ENCODE measurements around the gene CIDEB. TPM values are rescaled to one million over a fixed set of nuclear protein-coding genes. Genes with fewer than 3 reads are reported as not detected.
A peak's percentile ranks its signal among the peaks of the same experiment; 100 is the strongest.

CIDEB gene
- total and polyA plus RNA-seq, 4 donors = 4.9 to 14.8 (median 7.1) TPM

DNA sequence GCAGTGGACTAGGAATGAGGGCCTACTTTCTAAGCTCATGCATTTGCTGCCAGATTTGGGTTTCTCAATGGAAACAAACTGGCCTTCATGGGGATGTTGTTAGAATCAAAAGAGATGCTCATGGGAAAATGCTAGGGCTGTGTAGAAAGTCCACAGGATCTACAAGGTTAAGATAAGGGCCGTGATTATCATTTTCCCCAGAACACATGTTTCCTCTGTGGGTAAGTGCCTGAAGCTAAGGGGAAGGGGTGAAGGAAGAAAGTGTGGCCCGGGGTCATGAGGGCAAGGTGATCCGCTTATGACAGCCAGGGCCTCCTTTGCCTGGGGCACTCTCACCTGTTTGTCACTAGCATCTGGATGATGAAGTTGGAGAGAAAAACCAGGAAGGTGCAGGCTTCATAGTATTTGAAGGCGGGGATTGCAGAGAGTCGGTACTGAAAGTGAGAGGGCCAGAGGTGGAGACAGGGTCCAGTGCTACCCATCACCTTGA lies 17.3 kb upstream of the CIDEB start:
- Histone ChIP-seq H3K27ac (ENCODE audit: low read depth, low read length) (no peak overlapping the region), H3K9me3 (ENCODE audit: control insufficient read depth, insufficient read depth, low read length) (no peaks in the 10 kb centered on the region)
- 95% methylated on average over 4 of the region's 5 CpGs for WGBS (ENCODE audit: insufficient coverage)

GRCh38 chr14:24324024-24324423 lies 16.2 kb upstream of the CIDEB start:
- H3K4me1 ChIP-seq (ENCODE audit: control insufficient read depth, insufficient read depth, low read length) = no peaks in the 10 kb centered on the region
- no peak overlapping the region for H3K27ac ChIP-seq (ENCODE audit: low read depth, low read length)
- WGBS (ENCODE audit: insufficient coverage) = 70% methylated on average over 4 of the region's 6 CpGs
- H3K27me3 ChIP-seq (ENCODE audit: control insufficient read depth, insufficient read depth, low read length) = peaks cover 18% of the 10 kb centered on the region
- no peak overlapping the region for H3K4me3 ChIP-seq (ENCODE audit: low read depth, low read length)
- H3K9me3 ChIP-seq (ENCODE audit: control insufficient read depth, insufficient read depth, low read length) = no peaks in the 10 kb centered on the region
- H3K36me3 ChIP-seq (ENCODE audit: control insufficient read depth, insufficient read depth, low read length) = no peaks in the 10 kb centered on the region
- no peak for DNase-seq (ENCODE audit: low read depth in 4 of 6, low spot score in 6 of 6)

More for the DNA sequence above, 17.3 kb upstream of the CIDEB start:
- H3K27me3 ChIP-seq (ENCODE audit: control insufficient read depth, insufficient read depth, low read length) = peaks cover 7% of the 10 kb centered on the region
- no peaks in the 10 kb centered on the region for H3K4me1 ChIP-seq (ENCODE audit: control insufficient read depth, insufficient read depth, low read length)
- DNase-seq (ENCODE audit: low read depth in 4 of 6, low spot score in 6 of 6) = no peak
- H3K36me3 ChIP-seq (ENCODE audit: control insufficient read depth, insufficient read depth, low read length) = no peaks in the 10 kb centered on the region
- H3K4me3 ChIP-seq (ENCODE audit: low read depth, low read length) = no peak overlapping the region

DNA sequence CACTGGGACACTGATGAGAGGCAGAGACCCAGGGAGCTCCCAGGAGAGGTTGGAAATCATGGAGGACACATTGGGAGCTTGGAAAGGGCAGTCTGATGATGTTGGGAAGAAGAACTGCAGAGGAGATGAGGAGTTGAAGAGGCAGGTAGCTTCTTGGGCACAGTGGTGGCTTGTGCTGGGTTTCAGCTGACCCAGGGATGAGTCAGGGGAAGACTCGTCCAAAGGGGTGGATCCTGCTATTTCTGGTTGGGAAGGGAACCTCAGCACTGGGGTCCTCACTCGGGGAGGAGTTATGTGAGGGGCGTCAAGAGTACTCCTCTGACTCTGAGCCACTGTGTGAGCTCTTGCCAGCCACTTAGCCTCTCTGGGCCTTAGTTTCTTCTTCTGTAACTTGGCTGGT lies 15.6 kb upstream of the CIDEB start:
- Histone ChIP-seq H3K4me1 (ENCODE audit: control insufficient read depth, insufficient read depth, low read length) (no peaks in the 10 kb centered on the region), H3K27me3 (ENCODE audit: control insufficient read depth, insufficient read depth, low read length) (peaks cover 24% of the 10 kb centered on the region), H3K4me3 (ENCODE audit: low read depth, low read length) (no peak overlapping the region), H3K9me3 (ENCODE audit: control insufficient read depth, insufficient read depth, low read length) (no peaks in the 10 kb centered on the region), H3K27ac (ENCODE audit: low read depth, low read length) (no peak overlapping the region), H3K36me3 (ENCODE audit: control insufficient read depth, insufficient read depth, low read length) (no peaks in the 10 kb centered on the region)
- 55% methylated on average over 3 of the region's 3 CpGs for WGBS (ENCODE audit: insufficient coverage)
- DNase-seq (ENCODE audit: low read depth in 4 of 6, low spot score in 6 of 6) = no peak

GRCh38 chr14:24322672-24323071 lies 14.9 kb upstream of the CIDEB start:
- H3K4me1 ChIP-seq (ENCODE audit: control insufficient read depth, insufficient read depth, low read length) = no peaks in the 10 kb centered on the region
- H3K27me3 ChIP-seq (ENCODE audit: control insufficient read depth, insufficient read depth, low read length) = peaks cover 31% of the 10 kb centered on the region
- no peak overlapping the region for H3K4me3 ChIP-seq (ENCODE audit: low read depth, low read length)
- H3K36me3 ChIP-seq (ENCODE audit: control insufficient read depth, insufficient read depth, low read length) = no peaks in the 10 kb centered on the region
- no peaks in the 10 kb centered on the region for H3K9me3 ChIP-seq (ENCODE audit: control insufficient read depth, insufficient read depth, low read length)
- no peak for DNase-seq (ENCODE audit: low read depth in 4 of 6, low spot score in 6 of 6)
- H3K27ac ChIP-seq (ENCODE audit: low read depth, low read length) = no peak overlapping the region
- WGBS (ENCODE audit: insufficient coverage) = 79% methylated on average over 9 of the region's 10 CpGs

DNA sequence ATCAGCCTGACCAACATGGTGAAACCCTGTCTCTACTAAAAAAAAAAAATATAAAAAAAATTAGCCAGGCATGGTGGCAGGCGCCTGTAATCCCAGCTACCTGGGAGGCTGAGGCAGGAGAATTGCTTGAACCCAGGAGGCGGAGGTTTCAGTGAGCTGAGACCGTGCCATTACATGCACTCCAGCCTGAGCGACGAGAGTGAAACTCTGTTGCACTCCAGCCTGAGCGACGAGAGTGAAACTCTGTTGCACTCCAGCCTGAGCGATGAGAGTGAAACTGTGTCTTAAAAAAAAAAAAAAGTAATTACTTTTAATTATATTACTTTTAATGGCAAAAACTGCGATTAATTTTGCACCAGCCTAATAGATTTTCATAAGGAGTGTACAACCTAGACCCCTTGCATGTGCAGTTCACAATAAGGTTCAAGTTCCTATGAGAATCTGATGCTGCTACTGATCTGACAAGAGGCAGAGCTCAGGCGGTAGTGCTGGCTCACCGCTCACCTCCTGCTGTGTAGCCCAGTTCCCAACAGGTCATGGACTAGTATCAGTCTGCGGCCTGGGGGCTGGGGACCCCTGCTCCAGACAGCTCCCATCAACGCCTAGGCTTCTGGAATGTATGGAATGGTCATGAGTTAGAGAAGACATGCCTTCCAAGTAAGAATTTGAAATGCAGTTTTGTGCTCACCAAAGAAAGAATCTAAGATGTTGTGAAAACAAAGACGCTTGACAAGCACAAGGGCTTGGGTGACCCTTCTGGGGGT lies 13.6 kb upstream of the CIDEB start:
- H3K4me1 ChIP-seq (ENCODE audit: control insufficient read depth, insufficient read depth, low read length) = no peaks in the 10 kb centered on the region
- H3K9me3 ChIP-seq (ENCODE audit: control insufficient read depth, insufficient read depth, low read length) = no peaks in the 10 kb centered on the region
- H3K36me3 ChIP-seq (ENCODE audit: control insufficient read depth, insufficient read depth, low read length) = no peaks in the 10 kb centered on the region
- no peak overlapping the region for H3K27ac ChIP-seq (ENCODE audit: low read depth, low read length)
- no peak overlapping the region for H3K4me3 ChIP-seq (ENCODE audit: low read depth, low read length)
- 81% methylated on average over 8 of the region's 14 CpGs for WGBS (ENCODE audit: insufficient coverage)
- DNase-seq (ENCODE audit: low read depth in 4 of 6, low spot score in 6 of 6) = no peak
- H3K27me3 ChIP-seq (ENCODE audit: control insufficient read depth, insufficient read depth, low read length) = peaks cover 44% of the 10 kb centered on the region

DNA sequence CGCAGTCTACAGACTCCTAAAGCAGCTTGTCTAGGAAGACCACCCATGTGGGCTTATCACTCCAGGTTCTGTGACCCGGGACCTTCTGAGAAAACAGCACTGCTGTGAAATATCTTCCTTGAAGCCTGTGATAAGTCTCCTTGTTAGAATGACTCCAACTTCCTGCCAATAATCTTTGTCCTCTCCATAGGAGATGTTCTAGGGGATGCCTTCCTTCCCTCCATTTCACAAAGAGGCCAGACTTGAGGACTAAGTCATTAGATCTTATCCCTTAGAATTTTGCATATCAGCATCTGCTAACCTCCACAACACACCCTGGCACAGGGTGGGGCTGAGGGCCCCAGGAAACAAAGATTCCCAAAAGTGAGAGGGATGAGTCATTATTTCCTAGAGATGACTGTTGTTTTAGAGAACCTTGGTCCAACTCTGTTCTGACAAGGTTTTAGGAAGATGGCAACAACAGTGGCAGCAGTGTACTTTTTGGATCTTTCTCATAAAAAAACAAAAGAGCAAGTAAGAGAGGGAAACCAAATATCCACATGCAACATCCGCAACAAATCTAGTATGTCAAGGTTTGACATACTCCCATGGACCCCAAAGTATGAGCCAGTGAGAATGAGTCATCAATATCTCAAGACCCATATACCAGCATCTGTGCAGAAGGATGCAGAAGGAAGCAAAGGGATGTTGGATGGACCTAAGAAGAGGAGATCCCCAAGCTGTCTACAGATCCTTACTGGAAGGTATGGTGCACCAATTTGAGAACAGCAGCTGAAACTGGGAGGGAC lies 9.6 kb upstream of the CIDEB start:
- no peak overlapping the region for H3K27ac ChIP-seq (ENCODE audit: low read depth, low read length)
- peaks cover 52% of the 10 kb centered on the region for H3K27me3 ChIP-seq (ENCODE audit: control insufficient read depth, insufficient read depth, low read length)
- peaks cover 19% of the 10 kb centered on the region for H3K4me1 ChIP-seq (ENCODE audit: control insufficient read depth, insufficient read depth, low read length)
- no peaks in the 10 kb centered on the region for H3K36me3 ChIP-seq (ENCODE audit: control insufficient read depth, insufficient read depth, low read length)
- no peaks in the 10 kb centered on the region for H3K9me3 ChIP-seq (ENCODE audit: control insufficient read depth, insufficient read depth, low read length)
- DNase-seq (ENCODE audit: low read depth in 4 of 6, low spot score in 6 of 6) = no peak
- 86% methylated on average over 2 of the region's 3 CpGs for WGBS (ENCODE audit: insufficient coverage)
- no peak overlapping the region for H3K4me3 ChIP-seq (ENCODE audit: low read depth, low read length)

DNA sequence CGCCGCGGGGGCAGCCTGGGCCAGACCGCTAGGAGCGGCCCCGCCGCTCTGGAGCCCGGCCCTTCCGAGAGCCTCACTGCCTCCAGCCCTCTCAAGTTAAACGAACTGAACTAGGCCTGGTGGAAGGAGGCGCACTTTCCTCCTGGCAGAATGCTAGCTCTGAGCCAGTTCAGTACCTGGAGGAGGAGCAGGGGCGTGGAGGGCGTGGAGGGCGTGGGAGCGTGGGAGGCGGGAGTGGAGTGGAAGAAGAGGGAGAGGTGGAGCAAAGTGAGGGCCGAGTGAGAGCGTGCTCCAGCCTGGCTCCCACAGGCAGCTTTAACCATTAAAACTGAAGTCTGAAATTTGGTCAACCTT lies 8.8 kb upstream of the CIDEB start:
- 41% methylated on average over 15 of the region's 18 CpGs for WGBS (ENCODE audit: insufficient coverage)
- Histone ChIP-seq H3K27ac (ENCODE audit: low read depth, low read length) (no peak overlapping the region), H3K36me3 (ENCODE audit: control insufficient read depth, insufficient read depth, low read length) (peaks cover under 1% of the 10 kb centered on the region), H3K4me3 (ENCODE audit: low read depth, low read length) (no peak overlapping the region), H3K4me1 (ENCODE audit: control insufficient read depth, insufficient read depth, low read length) (peaks cover 21% of the 10 kb centered on the region), H3K9me3 (ENCODE audit: control insufficient read depth, insufficient read depth, low read length) (no peaks in the 10 kb centered on the region), H3K27me3 (ENCODE audit: control insufficient read depth, insufficient read depth, low read length) (peaks cover 51% of the 10 kb centered on the region)
- DNase-seq (ENCODE audit: low read depth in 4 of 6, low spot score in 6 of 6) = no peak

GRCh38 chr14:24315807-24316596 lies 8.2 kb upstream of the CIDEB start:
- Histone ChIP-seq H3K36me3 (ENCODE audit: control insufficient read depth, insufficient read depth, low read length) (peaks cover 5% of the 10 kb centered on the region), H3K27me3 (ENCODE audit: control insufficient read depth, insufficient read depth, low read length) (peaks cover 51% of the 10 kb centered on the region), H3K9me3 (ENCODE audit: control insufficient read depth, insufficient read depth, low read length) (no peaks in the 10 kb centered on the region), H3K27ac (ENCODE audit: low read depth, low read length) (no peak overlapping the region), H3K4me3 (ENCODE audit: low read depth, low read length) (no peak overlapping the region), H3K4me1 (ENCODE audit: control insufficient read depth, insufficient read depth, low read length) (peaks cover 26% of the 10 kb centered on the region)
- peak in 1 of 6 donors; percentile 21 for DNase-seq (ENCODE audit: low read depth in 4 of 6, low spot score in 6 of 6)
- 29% methylated on average over 70 of the region's 70 CpGs for WGBS (ENCODE audit: insufficient coverage)

GRCh38 chr14:24315243-24315806 lies 7.5 kb upstream of the CIDEB start:
- Histone ChIP-seq H3K27ac (ENCODE audit: low read depth, low read length) (no peak overlapping the region), H3K27me3 (ENCODE audit: control insufficient read depth, insufficient read depth, low read length) (peaks cover 51% of the 10 kb centered on the region), H3K4me1 (ENCODE audit: control insufficient read depth, insufficient read depth, low read length) (peaks cover 33% of the 10 kb centered on the region), H3K4me3 (ENCODE audit: low read depth, low read length) (no peak overlapping the region), H3K36me3 (ENCODE audit: control insufficient read depth, insufficient read depth, low read length) (peaks cover 5% of the 10 kb centered on the region), H3K9me3 (ENCODE audit: control insufficient read depth, insufficient read depth, low read length) (no peaks in the 10 kb centered on the region)
- no peak for DNase-seq (ENCODE audit: low read depth in 4 of 6, low spot score in 6 of 6)
- 90% methylated on average over 9 of the region's 10 CpGs for WGBS (ENCODE audit: insufficient coverage)

All from spinal cord (tissue), 10 donors.